GM12891 (cell line): ENCODE data around the gene GAPDHS.

Experiments used
- DNase-seq: peaks from one replicate; pipeline ENCODE4 v3.0.0; 2011; ENCODE audit warnings: low spot score; ENCODE audit not compliant: insufficient read length
- FAIRE-seq: peaks from 2 replicates; lab custom pipeline; 2011; peaks lifted over from hg19 to GRCh38; lab: Jason Lieb, UNC
- PAX5 ChIP-seq: IDR thresholded peaks from 2 replicates; pipeline ENCODE4 v1.6.1; 2011; ENCODE audit warnings: low read length, moderate library complexity, mild to moderate bottlenecking; ENCODE audit not compliant: insufficient read depth, severe bottlenecking
- POLR2A ChIP-seq: IDR thresholded peaks from 2 replicates; pipeline ENCODE4 v1.6.1; 2011; ENCODE audit warnings: low read depth, low read length, control low read depth
- POLR2AphosphoS5 ChIP-seq: IDR thresholded peaks from 2 replicates; pipeline ENCODE4 v1.6.1; 2011; ENCODE audit warnings: low read depth, low read length, control low read depth
- POU2F2 ChIP-seq: IDR thresholded peaks from 2 replicates; pipeline ENCODE4 v1.6.1; 2011; ENCODE audit warnings: low read depth, mild to moderate bottlenecking, control low read depth, low read length, moderate library complexity
- SPI1 ChIP-seq: IDR thresholded peaks from 2 replicates; pipeline ENCODE4 v1.6.1; 2011; ENCODE audit warnings: low read depth, low read length, control low read depth
- TAF1 ChIP-seq: IDR thresholded peaks from 2 replicates; pipeline ENCODE4 v1.6.1; 2011; ENCODE audit warnings: low read depth, low read length, control low read depth

GAPDHS gene

GRCh38 chr19:35546532-35546931 is 13.3 kb downstream of the GAPDHS start:
- DNase-seq (no peak), FAIRE-seq (no peak)
- TF ChIP-seq POLR2A = no peak
- no peak for TF ChIP-seq PAX5
- no peak for TF ChIP-seq POLR2AphosphoS5

GRCh38 chr19:35549174-35549788 is 16.0 kb downstream of the GAPDHS start:
- peak; percentile 70 for DNase-seq
- TF ChIP-seq TAF1 (no peak), PAX5 (no peak), POLR2AphosphoS5 (no peak), POU2F2 (no peak), SPI1 (no peak), POLR2A (no peak)
- peak; percentile 81 for FAIRE-seq

- TF ChIP-seq PAX5 (no peak), SPI1 (no peak), POU2F2 (no peak), TAF1 (no peak), POLR2AphosphoS5 (no peak), POLR2A (no peak)
- no peak for FAIRE-seq
Measured at GRCh38 chr19:35549879-35550523, 16.7 kb downstream of the GAPDHS start.

GRCh38 chr19:35551091-35551810 is 18.0 kb downstream of the GAPDHS start:
- FAIRE-seq (no peak), DNase-seq (no peak)
- no peak for TF ChIP-seq POU2F2
- no peak for TF ChIP-seq TAF1
- no peak for TF ChIP-seq SPI1
- no peak for TF ChIP-seq POLR2AphosphoS5
- no peak for TF ChIP-seq PAX5
- no peak for TF ChIP-seq POLR2A

More at GRCh38 chr19:35549879-35550523, 16.7 kb downstream of the GAPDHS start:
- DNase-seq = no peak

- TF ChIP-seq TAF1 = no peak
- no peak for TF ChIP-seq POU2F2
- no peak for TF ChIP-seq SPI1
- DNase-seq (no peak), FAIRE-seq (no peak)
Measured at GRCh38 chr19:35552534-35553384, 19.5 kb downstream of the GAPDHS start.

- TF ChIP-seq POU2F2 (no peak), SPI1 (no peak), PAX5 (no peak), TAF1 (no peak), POLR2A (no peak), POLR2AphosphoS5 (no peak)
- FAIRE-seq (no peak), DNase-seq (no peak)
Measured at GRCh38 chr19:35553385-35554000, 20.2 kb downstream of the GAPDHS start.

GRCh38 chr19:35554076-35554475 is 20.8 kb downstream of the GAPDHS start:
- peak; percentile 35 for FAIRE-seq
- TF ChIP-seq POU2F2 = no peak
- no peak for TF ChIP-seq TAF1
- no peak for TF ChIP-seq SPI1
- no peak for TF ChIP-seq PAX5
- TF ChIP-seq POLR2A = no peak
- TF ChIP-seq POLR2AphosphoS5 = no peak
- no peak for DNase-seq

GRCh38 chr19:35555301-35556005 is 22.2 kb downstream of the GAPDHS start:
- FAIRE-seq (peak; percentile 81), DNase-seq (no peak)
- TF ChIP-seq SPI1 (no peak), POU2F2 (no peak)
